ENCODE measurements around the gene HPCA.

HPCA gene

GRCh38 chr1:32889731-32890278 lies 3.5 kb downstream of the HPCA start:
- no peak for DNase-seq (ENCODE audit: low read depth in 2 of 2, low spot score in 1 of 2)

DNA sequence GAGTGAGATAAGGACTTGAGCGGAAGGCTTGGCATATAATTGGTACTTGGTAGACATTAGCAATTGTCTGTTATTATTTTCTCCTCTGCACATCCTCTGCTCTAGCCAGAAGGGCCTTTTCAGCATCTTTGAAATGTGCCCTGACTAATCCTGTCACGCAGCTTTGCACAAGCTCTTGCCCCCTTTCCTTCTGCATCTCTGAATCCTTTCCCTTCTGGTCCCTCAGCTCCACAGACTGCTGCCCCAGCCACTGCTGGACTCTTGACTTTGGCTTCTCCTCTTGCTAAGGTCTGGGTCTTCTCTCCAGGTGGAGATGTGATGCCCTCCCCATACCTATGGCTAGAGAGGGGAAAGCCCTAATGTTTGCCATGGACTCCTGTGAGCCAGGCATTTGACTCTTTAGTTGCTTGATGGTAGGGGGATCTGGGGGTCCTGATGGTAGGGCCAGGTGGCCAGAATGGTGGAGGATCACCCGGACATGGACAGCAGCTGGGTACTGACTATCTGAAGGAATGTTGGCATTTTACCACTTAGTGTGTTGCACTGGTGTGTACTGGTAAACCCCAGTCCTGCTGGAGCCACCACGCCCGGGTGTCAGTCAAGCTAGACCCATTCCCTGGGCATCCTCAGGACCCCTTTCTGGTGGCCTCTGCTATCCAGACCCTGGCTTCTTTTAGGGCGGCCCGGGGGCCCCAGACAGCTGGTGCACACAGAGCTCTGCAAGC lies 4.4 kb downstream of the HPCA start:
- no peak for DNase-seq (ENCODE audit: low read depth in 2 of 2, low spot score in 1 of 2)

GRCh38 chr1:32891241-32891570 lies 4.9 kb downstream of the HPCA start:
- DNase-seq (ENCODE audit: low read depth in 2 of 2, low spot score in 1 of 2) = no peak

GRCh38 chr1:32891630-32892029 lies 5.3 kb downstream of the HPCA start:
- no peak for DNase-seq (ENCODE audit: low read depth in 2 of 2, low spot score in 1 of 2)

DNA sequence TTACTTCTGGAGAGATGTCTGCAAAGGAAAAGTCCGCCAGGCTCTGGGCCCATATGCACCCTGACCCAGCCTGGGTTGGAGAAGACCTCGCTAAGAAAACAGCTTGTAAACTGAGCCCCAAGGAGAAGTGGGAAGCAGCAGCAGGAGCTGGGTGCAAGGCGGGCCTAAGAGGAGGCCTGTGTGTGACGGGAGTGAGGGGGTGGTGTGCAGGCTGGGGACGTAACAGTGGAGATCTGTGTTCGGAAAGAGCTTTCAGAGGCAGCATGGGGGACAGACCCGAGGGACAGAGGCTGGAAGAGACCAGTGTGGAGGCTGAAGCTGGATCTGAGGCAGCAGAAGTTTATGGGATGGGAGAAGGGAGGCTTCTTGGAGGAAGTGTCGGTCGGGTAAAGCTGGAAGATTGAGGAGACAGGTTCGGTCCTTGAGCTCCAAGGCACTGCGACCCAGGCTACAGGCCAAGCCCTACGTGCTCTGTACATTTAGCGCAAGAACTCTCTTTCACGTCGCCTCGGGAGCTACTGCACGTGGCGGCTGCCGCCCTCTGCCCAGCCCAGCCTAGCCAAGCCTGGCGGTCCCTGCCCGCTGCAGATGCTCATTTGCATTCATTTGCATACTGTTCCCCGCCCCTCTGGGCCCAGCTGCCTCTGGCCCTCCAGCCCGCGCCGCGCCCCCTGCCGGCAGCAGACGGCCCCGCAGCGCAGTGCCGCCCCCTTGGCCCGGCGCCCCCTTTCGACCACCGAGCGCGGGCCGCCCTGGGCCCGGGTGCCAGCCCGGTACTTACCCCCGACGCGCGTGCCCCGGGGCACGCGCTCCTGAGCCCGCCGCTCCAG lies 6.3 kb downstream of the HPCA start:
- no peak for DNase-seq (ENCODE audit: low read depth in 2 of 2, low spot score in 1 of 2)

- DNase-seq (ENCODE audit: low read depth in 2 of 2, low spot score in 1 of 2) = no peak
These were observed 7.1 kb downstream of the HPCA start for GRCh38 chr1:32893198-32894018.

DNA sequence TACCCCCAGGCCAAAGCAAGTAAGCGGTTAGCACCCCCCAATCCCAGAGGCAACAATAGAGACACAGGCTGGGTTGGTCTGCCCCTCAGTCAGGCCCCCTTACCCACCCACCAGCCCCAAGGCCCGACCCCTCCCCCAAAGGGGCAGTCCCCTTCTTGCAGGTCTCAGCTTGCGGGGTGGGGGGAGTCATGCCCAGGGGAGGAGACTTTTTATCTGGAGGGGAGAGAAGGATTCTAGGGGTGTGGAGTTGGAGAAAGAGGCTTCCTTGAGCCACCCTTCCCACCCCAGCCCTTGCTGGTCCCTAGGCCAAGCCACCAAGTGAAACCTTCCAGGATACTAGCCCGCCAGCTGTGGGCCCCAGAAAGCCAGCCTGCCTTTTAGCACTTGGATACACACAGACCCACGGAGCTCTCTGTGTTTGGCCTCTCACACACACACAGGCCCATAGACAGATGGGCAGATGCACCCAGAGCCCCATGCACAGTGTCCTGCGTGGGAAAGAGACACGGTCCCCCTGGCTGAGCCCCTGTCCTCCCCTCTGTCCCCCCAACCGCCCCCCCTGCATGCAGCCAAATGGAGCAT lies 7.8 kb downstream of the HPCA start:
- DNase-seq (ENCODE audit: low read depth in 2 of 2, low spot score in 1 of 2) = no peak

DNA sequence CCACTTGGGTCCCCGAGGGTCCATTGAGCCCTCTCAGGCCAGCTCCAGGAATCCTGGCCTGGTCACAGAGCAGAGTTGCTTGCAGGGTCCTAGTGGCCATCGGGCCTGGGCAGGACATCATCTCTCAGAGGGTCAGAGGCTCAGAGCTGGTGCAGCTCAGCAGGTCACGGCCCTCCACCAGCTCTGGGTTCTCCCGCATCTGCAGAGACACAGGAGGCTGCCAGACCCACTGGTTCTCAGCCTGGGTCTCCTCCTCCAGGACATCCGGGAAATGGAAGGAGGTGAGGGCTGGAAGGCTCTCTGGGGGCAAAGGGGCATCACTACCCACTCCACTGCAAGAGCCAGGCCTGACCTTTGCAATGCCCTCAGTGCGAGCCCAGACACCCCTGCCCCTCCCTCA lies 8.4 kb downstream of the HPCA start:
- no peak for DNase-seq (ENCODE audit: low read depth in 2 of 2, low spot score in 1 of 2)

- no peak for DNase-seq (ENCODE audit: low read depth in 2 of 2, low spot score in 1 of 2)
These were observed 9.3 kb downstream of the HPCA start for GRCh38 chr1:32895325-32896215.

GRCh38 chr1:32896451-32896850 lies 10.2 kb downstream of the HPCA start:
- no peak for DNase-seq (ENCODE audit: low read depth in 2 of 2, low spot score in 1 of 2)

GRCh38 chr1:32897082-32898049 lies 11.1 kb downstream of the HPCA start:
- no peak for DNase-seq (ENCODE audit: low read depth in 2 of 2, low spot score in 1 of 2)

DNA sequence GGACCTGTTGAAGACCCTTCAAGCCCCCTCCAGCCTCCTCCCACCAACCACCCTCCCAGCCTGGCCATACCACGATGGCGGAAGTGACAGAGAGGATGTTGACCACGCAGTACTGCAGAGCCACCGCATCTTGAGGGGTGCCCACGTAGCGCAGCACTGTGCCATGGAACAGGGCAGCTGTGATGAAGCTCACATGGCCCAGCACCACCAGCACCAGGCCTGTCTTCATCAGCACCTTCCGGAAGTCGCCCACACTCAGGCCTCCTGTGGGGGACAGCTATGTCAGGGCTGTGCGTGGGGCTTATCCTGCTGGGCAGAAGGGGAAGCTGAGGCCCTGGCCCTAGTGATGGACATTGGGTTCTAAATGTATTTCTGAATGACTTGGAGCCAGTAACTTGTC lies 11.8 kb downstream of the HPCA start:
- DNase-seq (ENCODE audit: low read depth in 2 of 2, low spot score in 1 of 2) = no peak

GRCh38 chr1:32898958-32899357 lies 12.7 kb downstream of the HPCA start:
- DNase-seq (ENCODE audit: low read depth in 2 of 2, low spot score in 1 of 2) = no peak

DNA sequence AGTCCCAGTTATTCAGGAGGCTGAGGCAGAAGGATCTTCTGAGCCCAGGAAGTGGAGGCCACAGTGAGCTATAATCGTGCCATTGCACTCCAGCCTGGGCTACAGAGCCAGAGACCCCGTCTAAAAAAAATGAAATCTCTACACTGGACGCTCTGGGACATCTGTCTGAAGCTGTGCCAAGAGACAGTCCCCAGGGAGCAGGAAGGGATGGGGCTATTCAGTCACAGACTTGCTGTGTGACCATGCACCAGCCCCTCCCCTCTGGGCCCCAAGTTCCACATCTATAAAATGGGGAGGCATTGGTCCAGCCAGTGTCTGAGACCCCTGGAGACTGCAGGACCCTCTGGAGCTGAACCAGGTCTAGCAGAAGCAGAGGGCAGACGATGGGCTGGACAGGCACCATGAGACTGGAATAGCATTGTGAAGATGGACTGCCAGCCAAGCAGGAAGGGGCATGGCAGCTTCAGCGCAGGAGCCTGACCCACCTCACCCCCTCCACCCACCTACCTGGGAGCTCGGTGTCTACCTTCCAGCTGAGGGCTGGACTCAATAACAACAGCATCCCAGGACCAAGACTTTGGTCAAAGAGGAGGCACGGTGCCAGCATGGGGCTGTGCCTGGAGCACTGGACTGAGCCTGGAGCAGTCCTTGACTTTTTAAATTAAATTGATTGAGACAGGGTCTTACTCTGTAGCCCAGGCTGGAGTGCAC lies 13.4 kb downstream of the HPCA start:
- DNase-seq (ENCODE audit: low read depth in 2 of 2, low spot score in 1 of 2) = no peak

DNA sequence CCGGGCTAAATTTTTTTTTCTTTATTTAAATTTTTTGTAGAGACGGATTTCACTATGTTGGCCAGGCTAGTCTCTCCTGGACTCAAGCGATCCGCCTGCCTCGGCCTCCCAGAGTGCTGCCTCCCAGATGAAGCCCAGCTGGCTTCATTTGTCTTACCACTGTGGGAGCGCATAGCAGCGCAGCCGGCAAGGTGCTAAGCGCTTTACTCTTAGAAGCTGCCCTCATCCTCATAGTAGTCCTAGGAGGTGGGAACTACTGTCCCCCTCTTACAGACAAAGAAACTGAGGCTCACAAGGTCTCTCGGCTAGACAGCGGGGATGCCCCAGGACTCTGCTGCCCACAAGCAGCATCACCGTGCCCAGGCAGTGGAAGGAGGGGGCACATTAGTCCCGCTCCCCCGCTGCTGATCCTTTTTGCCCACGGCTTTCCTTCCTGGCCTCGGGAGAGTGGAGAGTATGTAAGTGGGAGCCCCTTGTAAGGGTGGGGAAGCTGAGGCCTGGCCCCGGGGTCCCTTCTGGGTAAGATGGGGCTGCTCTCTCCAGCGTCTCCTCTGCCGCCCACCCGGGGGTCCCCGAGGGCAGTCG lies 14.2 kb downstream of the HPCA start:
- no peak for DNase-seq (ENCODE audit: low read depth in 2 of 2, low spot score in 1 of 2)

DNA sequence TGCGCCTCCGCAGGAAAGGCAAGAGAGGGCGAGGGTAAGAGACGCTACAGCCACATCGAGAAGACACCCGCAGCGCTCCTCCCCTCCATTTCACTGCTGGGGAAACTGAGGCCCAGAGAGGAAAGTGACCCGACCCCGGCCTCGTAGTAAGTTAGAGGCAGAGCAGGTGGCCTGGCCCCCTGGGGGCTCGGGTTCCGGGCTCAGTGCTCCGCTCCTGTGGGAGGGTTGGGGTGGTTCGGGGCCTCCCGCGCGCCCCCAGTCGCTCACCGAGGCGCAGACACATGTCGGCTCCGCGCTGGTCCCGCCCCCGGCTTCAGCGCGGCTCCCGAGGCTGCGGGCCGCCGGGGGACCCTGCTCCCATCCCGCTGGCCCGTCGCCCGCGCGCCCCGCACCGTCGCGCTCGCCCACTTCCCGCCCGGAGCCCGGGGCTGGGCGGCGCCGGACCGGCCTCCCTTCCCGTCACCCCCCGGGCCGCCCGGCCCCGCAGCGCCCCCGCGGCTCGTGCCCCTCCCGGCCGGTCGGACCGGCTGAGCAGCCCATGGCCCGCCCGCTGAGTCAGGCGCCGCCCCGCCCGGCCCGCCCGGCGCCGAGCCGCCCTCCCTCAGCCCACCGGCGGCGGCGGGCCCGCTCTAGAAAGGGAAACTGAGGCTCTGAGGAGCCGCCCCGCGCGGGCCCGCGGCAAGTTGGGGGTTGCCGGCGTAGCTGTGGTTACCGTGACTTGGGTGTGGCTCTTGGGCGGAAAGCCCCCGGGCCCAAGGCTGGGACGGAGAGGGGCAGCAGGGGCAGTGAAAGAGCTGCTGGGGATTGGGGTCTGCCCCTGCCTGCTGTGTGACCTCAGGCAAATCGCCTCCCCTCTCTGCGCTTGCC lies 14.9 kb downstream of the HPCA start, which contains the start of gene TMEM54:
TSS of gene TMEM54 (minus strand) at position 434 of the 867 bp plus-strand sequence. CDS start at position 283, 151 bp downstream.
- no peak for DNase-seq (ENCODE audit: low read depth in 2 of 2, low spot score in 1 of 2)

All from stimulated activated CD8-positive, alpha-beta memory T cell treated with anti-CD3 and anti-CD28 coated beads, Interleukin-4, amount 100 ng/mL, for 4 hours (primary cell).